Suppressor macrophage treated with lipopolysaccharide for 1 hour (primary cell): Measurements from ENCODE around the gene HIP1R.
"Not testable (repeated sequence)": the region's sequence is repeated elsewhere in the genome, so short reads cannot be mapped to it uniquely, and the experiment has no call there.

Experiments
- DNase-seq, 3 donors: peaks; one replicate each; pipeline ENCODE4 v3.0.0-alpha.2; 2020 to 2022

HIP1R gene

DNA sequence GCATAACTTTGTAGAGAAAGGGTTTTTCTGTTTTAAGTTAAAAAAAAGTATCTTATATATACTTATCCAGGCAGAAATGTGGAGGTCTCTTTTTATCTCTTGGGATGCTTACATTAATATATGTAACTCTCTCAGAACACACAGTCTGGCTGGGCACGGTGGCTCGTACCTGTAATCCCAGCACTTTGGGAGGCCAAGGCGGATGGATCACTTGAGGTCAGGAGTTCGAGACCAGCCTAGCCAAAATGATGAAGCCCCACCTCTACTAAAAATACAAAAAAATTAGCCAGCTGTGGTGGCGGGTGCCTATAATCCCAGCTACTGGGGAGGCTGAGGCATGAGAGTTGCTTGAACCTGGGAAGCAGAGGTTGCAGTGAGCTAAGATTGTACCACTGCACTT, 41.0 kb downstream of the HIP1R start:
- not testable (repeated sequence) for DNase-seq

DNA sequence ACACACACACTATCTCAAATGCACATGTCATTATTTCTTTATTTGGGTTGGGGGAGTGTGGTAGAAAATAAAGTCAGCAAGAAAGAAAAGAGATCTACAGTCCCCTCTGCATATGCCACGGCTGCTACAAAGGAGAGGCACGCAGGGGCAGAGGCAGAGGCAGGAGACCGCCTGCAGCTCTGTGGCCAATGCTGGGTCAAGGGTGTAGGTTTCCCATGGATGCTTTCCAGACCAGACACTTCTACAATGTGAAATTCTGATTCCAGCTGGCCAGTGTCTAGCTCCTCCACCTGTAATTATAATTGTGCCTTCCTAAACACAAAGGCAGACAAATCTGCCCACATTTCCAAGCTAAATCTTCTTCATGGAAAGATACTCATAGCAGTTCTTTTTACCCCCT, 41.5 kb downstream of the HIP1R start:
- DNase-seq: no peak

DNA sequence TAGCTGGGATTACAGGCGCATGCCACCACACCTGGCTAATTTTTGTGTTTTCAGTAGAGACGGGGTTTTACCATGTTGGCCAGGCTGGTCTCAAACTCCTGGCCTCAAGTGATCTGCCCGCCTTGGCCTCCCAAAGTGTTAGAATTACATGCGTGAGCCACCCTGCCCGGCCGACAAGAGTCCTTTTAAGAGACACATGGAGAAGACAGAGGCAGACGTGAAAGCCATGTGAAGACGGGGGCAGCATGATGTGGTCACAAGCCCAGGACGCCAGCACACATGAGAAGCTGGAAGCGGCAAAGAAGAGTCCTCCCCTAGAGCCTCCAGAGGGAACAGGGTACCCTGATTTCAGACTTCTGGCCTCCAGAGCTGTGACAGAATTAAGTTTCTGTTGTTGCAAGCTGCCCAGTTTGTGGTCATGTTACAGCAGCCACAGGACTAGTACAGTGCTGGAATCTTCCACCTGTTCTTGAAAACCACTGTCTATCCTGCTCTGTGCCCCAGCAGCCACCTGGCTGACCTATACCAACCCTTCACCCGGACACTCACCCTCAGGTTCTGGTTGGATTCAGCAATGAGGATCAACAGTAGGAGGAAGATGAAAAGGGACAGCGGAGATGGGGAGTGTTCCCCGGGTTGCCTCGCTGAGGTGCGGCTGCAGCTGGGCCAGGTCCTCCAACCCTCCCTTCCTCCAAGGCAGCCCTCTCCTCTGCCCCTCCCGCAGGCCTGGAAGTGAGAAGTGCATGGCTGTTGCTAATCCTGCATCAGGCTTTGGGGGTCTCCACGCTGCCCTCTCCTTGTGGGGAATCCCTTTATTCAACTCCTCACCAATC, 43.7 kb downstream of the HIP1R start:
- DNase-seq: no peak

DNA sequence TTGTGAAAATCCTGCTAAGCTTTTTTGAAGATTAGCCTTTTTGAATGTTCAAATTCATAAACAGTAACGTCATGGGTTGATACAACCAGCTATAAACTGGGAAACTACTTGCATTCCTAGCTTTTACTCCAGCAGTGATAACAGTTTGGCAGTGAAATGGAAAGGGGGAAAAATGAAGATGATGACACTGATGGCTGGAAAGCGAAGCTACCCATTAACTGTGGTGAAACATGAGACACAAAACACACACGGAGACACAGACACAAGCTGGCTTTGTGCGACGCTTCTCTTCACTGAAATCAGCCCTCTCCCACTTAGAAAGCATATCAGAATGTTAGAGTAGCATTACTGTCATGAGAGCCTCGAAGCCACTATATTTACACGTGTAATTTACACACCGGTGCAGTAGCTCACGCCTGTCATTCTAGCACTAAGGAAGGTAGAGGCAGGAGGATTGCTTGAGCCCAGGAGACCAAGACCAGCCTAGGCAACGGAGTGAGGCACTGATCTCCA, 45.0 kb downstream of the HIP1R start:
- no peak for DNase-seq

DNA sequence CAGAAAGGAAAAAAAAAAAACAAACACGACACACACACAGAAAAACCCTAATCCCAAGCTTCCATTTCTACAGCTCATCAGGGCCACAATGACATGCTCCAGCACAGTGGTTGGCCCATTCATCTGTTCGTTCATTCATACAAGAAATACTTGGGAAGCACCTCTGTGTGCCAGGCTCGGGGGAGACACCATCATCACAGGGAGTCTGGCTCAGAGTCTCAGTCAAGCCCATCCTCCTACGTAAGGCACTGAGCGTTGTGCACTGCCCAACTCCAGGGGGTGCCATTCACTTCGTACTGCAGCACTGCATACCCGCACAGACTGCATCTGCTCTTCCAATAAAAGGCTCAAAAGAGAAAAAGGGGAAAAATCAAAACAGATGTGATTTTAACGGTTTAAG, 45.4 kb downstream of the HIP1R start:
- DNase-seq: peak; percentile 59 to 68 (median 62)

DNA sequence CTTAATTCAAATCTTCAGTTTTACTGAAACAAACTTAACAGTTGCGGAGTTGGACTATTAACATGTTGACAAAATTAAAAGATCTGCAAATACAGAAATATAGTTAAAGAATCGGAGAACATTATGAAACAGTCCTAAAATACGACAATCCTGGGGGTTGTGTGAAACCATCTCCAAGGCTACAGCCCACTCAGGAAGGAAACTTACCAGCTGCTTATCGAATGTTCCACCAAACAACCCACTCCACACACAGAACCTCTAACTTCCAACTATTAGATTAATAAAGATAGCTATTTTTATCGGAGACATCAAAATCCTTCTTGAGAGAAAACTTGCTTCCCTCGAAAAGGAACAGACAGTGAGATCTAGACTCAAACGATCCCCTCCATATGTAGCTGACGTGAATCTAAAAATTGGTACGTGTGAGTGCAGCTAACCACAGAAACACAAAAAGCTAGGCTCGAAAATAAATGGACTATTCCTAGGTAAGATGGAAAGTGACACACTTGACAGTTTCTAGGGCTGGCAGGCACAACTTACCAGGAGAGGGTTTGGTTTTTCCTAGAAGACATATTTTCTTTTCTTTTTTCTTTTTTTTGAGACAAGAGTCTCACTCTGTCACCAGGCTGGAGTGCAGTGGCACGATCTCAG, 47.8 kb downstream of the HIP1R start:
- no peak for DNase-seq

DNA sequence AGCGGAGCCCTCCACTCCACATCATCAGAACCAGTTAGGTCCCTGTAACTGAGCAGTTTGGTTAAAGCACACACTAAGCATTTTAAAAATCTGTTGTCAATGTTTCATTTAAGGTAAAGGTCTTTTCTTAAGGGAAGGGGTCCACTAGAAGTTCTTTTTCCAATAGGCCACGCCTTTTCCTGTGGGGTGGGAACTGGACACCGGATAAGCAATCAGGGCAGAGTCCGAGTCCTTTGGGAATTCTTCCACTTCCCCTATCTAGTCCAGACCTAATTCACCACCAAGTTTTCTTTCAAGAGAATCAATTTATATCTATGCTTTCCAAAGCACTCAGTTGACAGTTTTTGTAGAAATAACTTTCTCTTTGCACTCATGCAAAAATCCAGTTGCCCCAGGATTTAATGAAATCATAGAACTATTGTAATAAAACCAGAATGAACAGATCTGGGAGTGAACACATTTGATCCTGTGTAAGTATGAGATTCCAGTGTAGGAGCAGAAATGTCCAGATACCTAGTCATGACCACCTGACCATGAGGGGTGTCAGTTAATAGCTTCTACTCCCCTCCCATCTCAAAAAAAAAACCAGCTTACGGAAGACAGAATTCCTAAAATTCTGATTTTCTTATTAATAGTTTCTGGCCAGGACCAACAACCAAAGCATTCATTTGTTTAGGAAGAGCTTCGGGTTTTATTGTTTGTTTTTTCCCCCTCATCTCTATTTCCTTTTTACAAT, 49.0 kb downstream of the HIP1R start:
- no peak for DNase-seq

DNA sequence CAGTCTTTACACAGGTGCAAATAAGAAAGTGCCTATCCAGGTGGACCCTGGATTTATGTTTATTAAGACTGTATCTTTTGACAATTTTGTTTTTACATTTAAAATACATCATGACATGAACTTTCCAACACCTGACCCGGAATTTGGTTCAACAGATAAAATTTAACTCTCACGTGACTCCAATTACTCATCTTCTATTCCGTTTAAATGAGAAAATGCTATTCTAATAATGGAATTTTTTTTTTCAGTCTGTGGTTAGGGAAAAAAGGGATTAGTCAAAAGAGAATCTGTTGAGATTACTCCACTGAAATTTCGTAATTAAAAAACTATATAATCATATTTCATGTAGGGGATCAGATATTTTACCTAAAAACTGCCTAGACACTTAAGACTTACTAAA, 49.6 kb downstream of the HIP1R start:
- DNase-seq: peak; percentile 46 to 84 (median 83)

DNA sequence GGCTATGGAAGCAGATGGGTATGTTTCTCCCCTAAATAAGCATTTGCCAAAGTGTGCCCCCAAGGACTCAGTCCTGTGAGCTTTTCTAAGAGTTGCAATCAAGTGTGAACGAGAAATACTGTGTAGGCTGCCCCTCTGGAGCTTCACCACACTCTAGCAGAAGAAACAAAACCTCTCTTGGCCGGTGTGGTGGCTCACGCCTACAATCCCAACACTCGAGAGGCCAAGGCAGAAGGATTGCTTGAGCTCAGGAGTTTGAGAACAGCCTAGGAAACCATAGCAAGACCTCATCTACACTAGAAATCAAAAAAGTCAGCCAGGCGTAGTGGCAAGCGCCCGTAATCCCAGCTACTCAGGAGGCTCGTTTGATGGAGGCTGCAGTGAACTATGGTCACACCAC, 50.9 kb downstream of the HIP1R start:
- no peak for DNase-seq

DNA sequence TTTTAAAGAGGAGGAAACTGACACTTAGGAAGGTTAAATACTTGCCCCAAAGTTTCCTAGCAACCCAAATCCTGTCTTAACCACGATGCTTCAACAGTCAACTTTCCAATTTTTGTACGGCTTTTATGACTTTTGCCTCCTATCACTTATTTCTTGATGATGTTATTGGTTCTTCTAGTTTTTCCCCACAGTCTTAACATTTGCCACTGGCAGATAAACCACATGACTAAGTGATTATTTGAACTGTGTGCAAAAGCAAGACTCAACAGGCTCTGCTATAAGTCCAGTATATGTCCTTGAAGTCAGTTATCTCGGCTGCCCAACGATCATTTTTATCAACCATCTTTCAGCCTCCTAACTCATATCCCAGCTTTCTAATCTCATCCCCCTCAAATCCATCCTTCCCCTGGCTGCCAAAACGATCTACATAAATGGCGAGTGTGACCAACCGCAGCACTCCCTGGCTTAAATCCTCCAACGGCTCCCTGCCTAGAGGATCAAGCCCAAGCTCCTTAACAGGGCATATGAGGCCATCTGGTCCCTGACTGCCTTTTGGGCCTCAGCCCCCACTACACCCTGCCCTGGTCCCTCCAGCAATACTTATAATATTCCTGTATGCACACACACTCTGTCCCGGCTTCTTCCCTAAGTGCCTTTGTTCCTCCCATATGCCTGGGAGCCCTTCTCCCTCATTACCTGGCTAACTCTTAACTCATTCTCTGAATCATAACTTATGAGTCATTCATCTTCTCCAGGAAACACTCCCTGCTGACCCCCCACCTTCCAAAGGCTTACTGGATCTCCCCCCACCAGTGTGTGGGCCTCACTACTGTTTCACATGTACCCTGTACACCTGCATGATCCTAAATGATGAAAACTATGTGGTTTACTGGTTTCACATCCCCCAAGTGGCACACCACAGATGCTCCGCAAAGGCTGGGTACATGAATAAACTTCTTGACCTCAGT, 51.9 kb downstream of the HIP1R start:
- DNase-seq: peak in 1 of 3 donors; percentile 28

DNA sequence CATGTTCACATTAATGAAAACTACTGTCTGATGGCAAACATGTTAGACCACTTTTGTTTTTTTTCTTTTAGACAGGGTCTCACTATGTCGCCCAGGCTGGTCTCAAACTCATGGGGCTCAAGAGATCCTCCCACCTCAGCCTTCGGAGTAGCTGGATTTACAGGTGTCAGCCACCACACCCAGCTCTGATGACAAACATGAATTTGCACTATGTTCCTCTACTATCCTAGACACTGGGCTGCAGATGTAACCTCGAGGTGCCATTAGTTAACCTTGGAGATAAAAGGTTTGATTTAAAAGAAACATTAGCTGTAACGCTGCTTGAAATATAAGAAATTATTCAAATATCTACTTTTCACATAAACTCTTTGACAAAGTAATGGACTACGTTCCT, 52.6 kb downstream of the HIP1R start:
- no peak for DNase-seq

DNA sequence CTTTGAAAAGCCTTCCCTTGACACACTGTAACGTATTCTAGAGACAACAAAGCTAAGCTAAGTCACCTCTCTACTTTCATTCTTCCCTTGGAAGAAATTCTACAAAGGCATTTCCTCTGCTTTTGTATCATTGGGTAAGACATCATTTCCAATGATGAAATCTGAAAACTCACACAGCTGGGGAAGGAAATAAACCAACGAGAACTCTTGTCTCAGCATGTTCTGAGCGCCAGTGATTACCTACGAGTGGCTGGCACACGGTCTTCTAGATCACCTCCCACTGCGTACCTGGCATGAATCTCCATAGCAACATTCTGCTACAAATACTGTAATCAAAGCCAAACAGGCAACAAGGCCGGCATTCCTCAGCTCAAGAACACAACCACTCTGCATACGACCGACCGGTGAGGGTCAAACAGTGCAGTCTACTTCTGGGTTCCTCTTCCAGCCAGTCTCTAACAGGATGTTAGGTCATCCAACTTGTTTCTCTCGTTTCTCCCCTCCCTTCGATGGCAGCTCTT, 53.0 kb downstream of the HIP1R start:
- peak; percentile 68 to 87 (median 84) for DNase-seq

DNA sequence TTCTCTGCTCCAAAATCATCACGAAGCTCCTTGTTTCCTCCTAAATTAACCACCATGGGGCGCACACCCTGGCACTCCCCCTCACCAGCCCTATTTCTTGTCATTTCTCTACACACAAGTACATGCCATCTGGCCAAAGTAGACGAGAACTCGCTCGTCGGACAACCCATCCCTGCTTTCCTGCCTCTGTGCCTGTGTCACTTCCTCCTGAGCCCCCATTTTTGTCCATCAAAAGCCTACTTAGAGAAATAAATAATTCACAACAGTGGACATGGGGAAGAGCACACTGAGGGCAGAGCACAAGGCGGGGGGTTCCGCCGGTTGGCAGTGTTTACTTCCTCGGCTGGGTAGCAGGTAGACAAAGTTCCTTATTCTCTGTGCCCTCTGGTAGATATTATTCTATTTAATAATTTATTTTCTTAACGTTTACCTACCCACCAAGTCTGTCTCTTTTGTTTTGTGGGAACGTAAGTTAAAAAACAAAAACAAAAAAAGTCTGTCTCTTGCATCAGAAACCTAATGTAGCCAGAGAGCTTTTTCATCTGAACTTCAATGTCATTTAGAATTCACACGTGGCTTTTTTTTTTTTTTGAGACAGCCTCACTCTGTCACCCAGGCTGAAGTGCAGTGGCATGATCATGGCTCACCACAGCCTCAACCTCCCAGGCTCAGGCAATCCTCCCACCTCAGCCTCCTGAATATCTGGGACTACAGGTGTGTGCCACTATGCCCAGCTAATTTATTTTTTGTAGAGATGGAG, 54.7 kb downstream of the HIP1R start:
- no peak for DNase-seq

DNA sequence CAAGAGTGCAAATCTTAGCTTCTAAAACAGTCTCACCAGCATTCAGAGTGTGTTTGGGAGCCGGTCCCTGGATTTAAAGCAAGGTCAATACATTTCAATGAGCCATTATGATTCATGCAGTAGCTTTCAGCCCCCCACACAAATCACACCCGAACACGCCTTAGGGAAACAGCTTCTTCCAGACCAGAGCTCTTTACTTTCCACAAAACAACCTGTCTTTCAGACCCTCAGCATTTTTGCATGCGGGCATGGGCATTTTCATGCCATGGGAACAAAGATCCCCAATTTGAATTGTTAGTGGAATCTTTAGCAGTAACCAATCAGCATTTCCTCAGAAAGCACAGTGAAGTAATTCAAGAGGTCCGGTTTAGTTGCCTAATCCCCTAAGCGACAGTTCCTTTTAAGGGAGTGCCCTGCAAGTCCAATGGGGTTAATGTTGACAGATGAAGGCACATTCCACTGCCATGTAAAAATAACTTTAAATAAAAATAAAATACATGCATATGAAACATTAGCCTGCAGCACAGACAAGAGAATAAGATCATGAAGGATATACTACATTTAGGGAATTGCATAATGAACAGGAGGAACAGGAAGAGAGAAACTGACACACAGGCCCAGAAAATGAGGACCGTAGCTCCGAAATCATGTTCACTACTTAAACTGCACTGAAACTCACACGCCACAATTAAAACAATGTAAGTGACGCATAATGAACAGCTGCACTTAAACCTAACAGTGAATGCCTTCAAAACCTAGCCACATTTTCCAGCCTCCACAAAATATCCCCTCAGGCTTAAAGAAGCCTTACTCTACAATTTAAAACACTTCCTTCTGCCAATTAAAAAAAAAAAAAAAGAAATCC, 56.6 kb downstream of the HIP1R start:
- peak; percentile 54 to 74 (median 67) for DNase-seq

DNA sequence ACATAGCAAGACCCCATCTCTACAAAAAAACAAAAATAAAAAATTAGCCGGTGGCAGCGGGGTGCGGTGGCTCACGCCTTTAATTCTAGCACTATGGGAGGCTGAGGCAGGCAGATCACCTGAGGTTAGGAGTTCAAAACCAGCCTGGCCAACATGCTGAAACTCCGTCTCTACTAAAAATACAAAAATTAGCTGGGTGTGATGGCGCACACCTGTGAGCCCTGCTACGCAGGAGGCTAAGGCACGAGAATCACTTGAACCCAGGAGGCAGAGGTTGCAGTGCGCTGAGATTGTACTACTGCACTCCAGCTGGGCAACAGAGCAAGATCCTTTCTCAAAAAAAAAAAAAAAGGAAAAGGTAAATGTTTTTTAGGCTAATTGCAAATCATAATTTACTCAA, 57.5 kb downstream of the HIP1R start:
- DNase-seq: not testable (repeated sequence)

DNA sequence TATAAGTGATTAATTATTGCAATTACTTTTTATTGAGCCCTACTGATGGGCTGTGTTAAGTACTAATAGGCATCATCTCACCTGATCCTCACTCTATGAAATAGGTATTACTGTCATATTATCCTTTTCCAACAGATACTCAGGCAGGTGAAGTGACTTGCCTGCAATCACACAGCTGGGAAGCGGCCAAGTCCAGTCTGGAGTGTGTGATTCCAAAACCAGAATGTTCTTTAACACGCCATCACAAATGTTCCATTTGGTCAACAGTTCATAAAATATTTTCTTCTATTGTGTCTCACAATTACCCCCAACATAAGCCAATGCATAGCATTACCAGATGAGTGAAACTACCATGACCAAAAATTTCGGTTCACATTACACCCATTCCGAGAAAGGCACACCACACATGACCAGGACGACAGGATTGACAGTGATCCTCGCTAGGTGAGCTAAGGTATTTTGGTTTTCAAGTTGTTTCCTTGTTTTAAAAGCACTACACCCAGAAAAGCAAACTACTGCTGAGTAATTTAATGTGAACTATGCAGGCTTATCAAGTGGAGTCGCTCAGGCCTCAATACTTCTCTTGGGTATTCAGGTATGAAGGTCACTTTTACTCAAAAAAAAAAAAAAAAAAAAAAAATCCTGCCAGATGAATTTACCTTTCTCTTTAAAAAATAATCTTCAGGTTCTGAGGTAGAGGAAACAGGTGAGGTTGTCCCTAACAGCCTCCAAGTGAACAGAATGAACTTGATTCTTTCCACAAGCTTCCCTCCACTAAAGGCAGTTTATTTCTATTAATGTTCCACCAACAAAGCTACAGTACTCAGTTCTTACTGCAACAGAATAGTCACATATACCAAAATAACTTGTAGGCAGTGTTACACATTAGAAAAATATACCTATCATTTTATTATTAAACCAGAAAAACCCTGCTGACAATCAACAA, 58.2 kb downstream of the HIP1R start:
- DNase-seq: no peak

DNA sequence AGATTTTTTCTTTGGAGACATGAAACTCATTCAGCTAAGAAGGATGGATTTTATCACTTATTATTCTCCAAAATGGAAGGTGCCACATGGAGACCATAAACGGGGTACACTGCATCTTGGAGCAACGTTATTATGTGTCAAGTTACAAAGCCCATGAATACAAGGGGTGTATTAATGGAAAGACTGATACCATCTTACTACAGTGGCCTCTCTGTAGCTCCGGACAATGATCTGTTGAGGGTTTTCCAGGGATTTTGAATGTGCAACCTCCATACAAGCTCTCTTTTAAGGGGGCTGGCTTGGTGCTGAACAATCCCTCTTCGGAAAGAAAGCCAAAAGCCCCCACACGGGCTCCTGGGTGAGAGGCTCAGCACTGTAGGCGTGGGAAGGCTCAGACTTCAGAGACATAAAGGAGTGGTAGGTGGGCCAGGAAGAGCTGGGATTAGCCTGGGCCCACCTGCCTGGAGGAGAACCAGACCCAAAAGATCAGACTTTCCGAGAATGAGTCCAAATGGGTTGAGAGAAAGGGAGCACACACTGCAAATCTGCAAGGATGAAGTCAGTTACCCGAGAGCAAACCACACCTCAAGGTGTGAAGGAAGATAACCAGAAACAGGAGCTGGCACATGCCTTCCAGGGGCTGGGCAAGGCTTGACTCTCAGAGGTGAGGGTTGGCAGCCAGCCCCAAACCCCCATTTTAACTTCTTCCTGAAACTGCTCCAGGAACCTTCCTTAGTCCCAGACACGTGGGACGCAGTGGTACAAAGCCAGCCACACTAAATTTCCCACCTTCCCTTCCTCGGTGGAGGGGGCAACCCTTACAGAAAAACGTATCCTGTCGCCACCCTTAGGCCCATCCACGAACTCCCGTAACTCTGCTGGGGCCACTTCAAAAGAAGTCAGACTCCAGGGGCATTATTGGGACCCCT, 59.2 kb downstream of the HIP1R start:
- DNase-seq: no peak

DNA sequence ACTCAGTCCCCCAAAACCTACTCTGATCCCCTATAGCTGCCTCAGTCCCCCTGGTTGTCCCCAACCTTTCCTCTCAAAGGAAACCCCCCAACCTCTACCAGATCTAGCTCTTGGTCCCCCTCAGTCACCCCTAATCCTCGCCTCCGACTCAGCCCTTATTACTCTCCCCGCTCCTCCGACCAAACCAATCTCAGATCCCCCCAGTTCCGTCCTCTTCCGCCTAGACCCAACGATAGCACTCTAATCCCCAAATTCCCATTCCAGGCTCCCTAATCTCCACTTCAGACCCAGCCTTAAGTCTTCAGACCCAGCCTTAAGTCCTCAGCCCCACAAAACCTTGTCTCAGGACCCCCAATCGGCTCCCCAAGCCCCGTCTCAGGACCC, 60.1 kb downstream of the HIP1R start:
- DNase-seq: peak in 2 of 3 donors; percentile 29 to 39
